Measurements from ENCODE around the gene PIEZO2. TPM values are rescaled to one million over a fixed set of nuclear protein-coding genes. Genes with fewer than 3 reads are reported as not detected.

PIEZO2 gene
- total RNA-seq, 1 experiment from 2014 or later, result 5.5 TPM

GRCh38 chr18:11162889-11163288, 13.5 kb upstream of the PIEZO2 start:
- H3K27ac ChIP-seq (ENCODE audit: low read depth, low read length, poor library complexity, severe bottlenecking), result no peak overlapping the region
- intact Hi-C loops (cut with micrococcal nuclease; ENCODE audit: unreplicated experiment), result loop anchor here (10.0 kb wide), 2 partner anchors 142 to 392 kb away; no protein-coding TSS in a partner anchor
- no TSS peak for BruUV-seq (replicated peaks)

GRCh38 chr18:11162462-11162861, 13.1 kb upstream of the PIEZO2 start:
- H3K9me3 ChIP-seq (ENCODE audit: low read depth, low read length, poor library complexity, severe bottlenecking), result no peaks in the 10 kb centered on the region
- H3K4me1 ChIP-seq (ENCODE audit: insufficient read depth, low read length, poor library complexity, severe bottlenecking), result no peaks in the 10 kb centered on the region
- peaks cover 6% of the 10 kb centered on the region for H3K27me3 ChIP-seq (replicated peaks; ENCODE audit: insufficient read depth, low read depth, low read length, poor library complexity)
- no peak for TF ChIP-seq CTCF (conservative IDR thresholded peaks at IDR 0.05; ENCODE audit: low read depth, low read length)
- BruUV-seq (replicated peaks), result no TSS peak
- no peak overlapping the region for H3K27ac ChIP-seq (ENCODE audit: low read depth, low read length, poor library complexity, severe bottlenecking)
- intact Hi-C loops (cut with micrococcal nuclease; ENCODE audit: unreplicated experiment), result loop anchor here (10.0 kb wide), 2 partner anchors 142 to 392 kb away; no protein-coding TSS in a partner anchor
- H3K36me3 ChIP-seq (ENCODE audit: insufficient read depth, low read length, poor library complexity, severe bottlenecking), result no peaks in the 10 kb centered on the region
- POLR2A ChIA-PET (ENCODE audit: low non-redundant PET), result no interaction called here
- H3K4me3 ChIP-seq (ENCODE audit: low read depth, low read length, poor library complexity, severe bottlenecking), result no peak overlapping the region
- DNase-seq (ENCODE audit: low spot score), result no peak
- CTCF ChIA-PET, result interaction anchor here (0.8 kb wide), 1 partner anchor 375 kb away, joined by 3 read pairs; no protein-coding TSS in a partner anchor

More at GRCh38 chr18:11162889-11163288, 13.5 kb upstream of the PIEZO2 start:
- peaks cover 6% of the 10 kb centered on the region for H3K27me3 ChIP-seq (replicated peaks; ENCODE audit: insufficient read depth, low read depth, low read length, poor library complexity)
- no peak for DNase-seq (ENCODE audit: low spot score)
- no peaks in the 10 kb centered on the region for H3K4me1 ChIP-seq (ENCODE audit: insufficient read depth, low read length, poor library complexity, severe bottlenecking)
- H3K36me3 ChIP-seq (ENCODE audit: insufficient read depth, low read length, poor library complexity, severe bottlenecking), result no peaks in the 10 kb centered on the region
- ChIA-PET POLR2A (ENCODE audit: low non-redundant PET) (interaction anchor here (0.6 kb wide), 1 partner anchor 664 kb away, joined by 4 read pairs; no protein-coding TSS in a partner anchor), CTCF (no interaction called here)
- no peaks in the 10 kb centered on the region for H3K9me3 ChIP-seq (ENCODE audit: low read depth, low read length, poor library complexity, severe bottlenecking)
- no peak overlapping the region for H3K4me3 ChIP-seq (ENCODE audit: low read depth, low read length, poor library complexity, severe bottlenecking)
- TF ChIP-seq CTCF (conservative IDR thresholded peaks at IDR 0.05; ENCODE audit: low read depth, low read length) (no peak), EZH2 (IDR thresholded peaks at IDR 0.05; ENCODE audit: borderline replicate concordance, low read depth, low read length, poor library complexity, severe bottlenecking) (no peak)

- no peak for DNase-seq (ENCODE audit: low spot score)
- ChIA-PET CTCF (interaction anchor here (0.6 kb wide), 1 partner anchor 290 kb away, joined by 3 read pairs; no protein-coding TSS in a partner anchor), POLR2A (ENCODE audit: low non-redundant PET) (no interaction called here)
- H3K27ac ChIP-seq (ENCODE audit: low read depth, low read length, poor library complexity, severe bottlenecking), result no peak overlapping the region
- no peaks in the 10 kb centered on the region for H3K4me1 ChIP-seq (ENCODE audit: insufficient read depth, low read length, poor library complexity, severe bottlenecking)
- no peaks in the 10 kb centered on the region for H3K9me3 ChIP-seq (ENCODE audit: low read depth, low read length, poor library complexity, severe bottlenecking)
- no peak overlapping the region for H3K4me3 ChIP-seq (ENCODE audit: low read depth, low read length, poor library complexity, severe bottlenecking)
- H3K36me3 ChIP-seq (ENCODE audit: insufficient read depth, low read length, poor library complexity, severe bottlenecking), result no peaks in the 10 kb centered on the region
- intact Hi-C loops (cut with micrococcal nuclease; ENCODE audit: unreplicated experiment), result loop anchor here (10.0 kb wide), 2 partner anchors 144 to 394 kb away; no protein-coding TSS in a partner anchor
- no TSS peak for BruUV-seq (replicated peaks)
- peaks cover 10% of the 10 kb centered on the region for H3K27me3 ChIP-seq (replicated peaks; ENCODE audit: insufficient read depth, low read depth, low read length, poor library complexity)
- TF ChIP-seq CTCF (conservative IDR thresholded peaks at IDR 0.05; ENCODE audit: low read depth, low read length) (no peak), EZH2 (IDR thresholded peaks at IDR 0.05; ENCODE audit: borderline replicate concordance, low read depth, low read length, poor library complexity, severe bottlenecking) (no peak)
These were observed 10.9 kb upstream of the PIEZO2 start for GRCh38 chr18:11160313-11160712.
